HG03103 (cell line): ENCODE results near the gene IQCB1.
A peak's percentile ranks its signal among the peaks of the same experiment; 100 is the strongest.
"Not testable (repeated sequence)": the region's sequence is repeated elsewhere in the genome, so short reads cannot be mapped to it uniquely, and the experiment has no call there.

Experiments used
- ATAC-seq: cut with Tn5 transposase; IDR thresholded peaks from one replicate; pipeline ENCODE4 v1.9.1; 2021; ENCODE audit warnings: low read depth; ENCODE audit not compliant: unreplicated experiment

IQCB1 gene

DNA sequence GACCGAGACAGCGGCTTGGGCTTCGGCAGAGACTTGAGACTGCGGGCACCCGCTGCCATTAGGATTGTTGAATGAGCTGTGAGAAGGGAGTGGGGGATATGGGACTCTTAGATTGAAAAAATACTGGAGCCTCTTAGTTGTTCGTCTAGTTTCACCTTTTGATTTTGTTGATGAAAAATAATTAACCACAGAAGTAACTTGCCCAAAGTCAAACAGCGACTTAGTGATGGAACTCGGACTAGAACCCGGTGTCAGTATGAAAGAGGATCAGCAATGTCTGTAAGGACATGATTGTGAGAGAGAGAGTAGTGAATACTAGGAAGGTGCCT lies 84.8 kb downstream of the IQCB1 start:
- ATAC-seq = no peak

DNA sequence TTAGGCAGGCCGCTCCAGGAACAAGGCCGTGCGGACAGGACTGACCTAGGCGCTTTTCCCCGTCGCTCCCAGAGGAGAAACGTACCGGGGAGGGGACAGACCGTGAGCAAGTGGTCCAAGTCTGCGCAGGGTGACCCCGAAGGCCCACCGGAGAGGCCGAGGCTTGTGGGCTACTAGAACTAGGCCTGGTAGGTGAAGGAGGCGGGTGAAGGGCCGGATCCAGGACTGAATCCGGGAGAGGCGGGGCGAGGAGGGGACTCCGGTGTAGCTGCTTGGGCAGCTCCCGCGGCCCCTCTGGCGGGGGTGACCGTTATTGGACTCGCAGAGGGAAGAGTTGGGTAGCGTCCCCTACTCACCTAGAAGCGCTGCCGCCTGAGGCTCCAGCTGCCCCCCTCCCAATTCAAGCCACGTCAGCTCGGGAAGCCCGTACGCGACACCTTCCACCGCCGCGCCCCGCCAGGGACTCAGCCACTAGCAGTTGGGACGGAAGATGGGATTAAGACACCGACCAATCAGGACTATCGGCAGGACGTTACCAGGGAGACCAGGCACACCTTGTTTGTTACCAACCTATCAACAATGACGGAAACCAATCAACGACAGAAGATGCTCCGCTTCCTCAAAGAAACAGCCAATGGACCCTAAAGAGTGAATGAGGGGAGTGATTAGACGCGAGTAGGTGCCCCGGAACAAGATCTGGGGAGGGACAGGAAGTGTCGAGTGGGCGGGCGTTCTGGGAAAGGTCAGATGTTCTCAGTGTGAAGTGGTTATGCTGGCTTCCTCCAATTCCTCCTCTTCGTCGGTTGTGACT lies 85.4 kb downstream of the IQCB1 start, which contains the start of gene GOLGB1:
Gene GOLGB1 (minus strand): TSS at position 466 of the 811 bp plus-strand sequence. CDS start 18,770 bp downstream, outside the sequence.
- peak; percentile 94 for ATAC-seq

DNA sequence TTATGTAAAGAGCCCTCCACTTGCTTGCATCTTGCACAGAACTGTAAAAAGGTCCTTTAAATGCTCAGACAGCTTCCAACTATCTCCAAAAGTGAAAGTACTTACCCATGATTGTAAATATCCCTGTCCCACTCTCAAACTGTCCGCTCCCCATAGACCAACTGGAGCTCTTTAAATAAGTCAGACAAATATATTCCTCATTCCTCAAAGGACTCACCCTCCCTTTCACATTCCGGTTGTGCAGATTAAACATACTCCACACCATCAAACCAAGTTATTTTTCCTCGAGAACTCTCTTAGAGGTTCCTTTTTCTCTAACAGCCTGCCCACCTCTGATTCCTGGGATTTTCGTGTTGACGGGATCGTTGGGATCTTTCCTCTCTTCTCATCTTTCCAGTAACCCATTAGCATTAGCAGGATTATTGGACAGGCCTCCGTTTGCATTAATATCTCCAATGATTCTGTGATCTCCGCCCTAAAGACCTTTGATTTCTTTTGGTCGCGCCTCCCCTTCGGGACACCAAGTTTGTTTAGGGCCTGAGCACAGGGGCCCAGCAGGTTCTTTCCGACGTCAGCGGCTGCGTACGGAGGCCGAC lies 86.1 kb downstream of the IQCB1 start:
- ATAC-seq = peak; percentile 16

DNA sequence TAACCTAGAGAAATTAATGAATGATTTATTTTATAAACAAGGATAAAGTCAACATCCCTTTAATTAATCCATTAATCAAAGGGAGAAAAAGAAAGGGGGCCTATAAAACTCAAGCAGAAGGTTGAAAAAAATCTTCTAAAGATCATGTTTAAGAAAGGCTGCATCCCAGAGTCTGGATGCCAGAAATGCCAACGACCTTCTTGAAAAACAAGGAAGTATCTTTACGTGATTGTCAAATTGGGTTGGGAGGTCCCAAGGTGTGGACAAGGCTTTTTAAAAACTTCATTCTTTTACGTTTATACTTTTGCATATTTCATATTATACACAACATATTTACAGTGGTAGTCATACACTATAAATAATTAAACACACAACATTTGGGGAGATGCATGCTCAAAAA lies 86.9 kb downstream of the IQCB1 start:
- no peak for ATAC-seq

DNA sequence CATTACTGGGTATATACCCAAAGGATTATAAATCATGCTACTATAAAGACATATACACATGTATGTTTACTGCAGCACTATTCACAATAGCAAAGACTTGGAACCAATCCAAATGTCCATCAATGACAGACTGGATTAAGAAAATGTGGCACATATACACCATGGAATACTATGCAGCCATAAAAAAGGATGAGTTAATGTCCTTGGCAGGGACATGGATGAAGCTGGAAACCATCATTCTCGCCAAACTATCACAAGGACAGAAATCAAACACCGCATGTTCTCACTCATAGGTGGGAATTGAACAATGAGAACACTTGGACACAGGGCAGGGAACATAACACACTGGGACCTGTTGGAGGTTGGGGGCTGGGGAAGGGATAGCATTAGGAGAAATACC lies 91.8 kb downstream of the IQCB1 start:
- ATAC-seq = not testable (repeated sequence)

DNA sequence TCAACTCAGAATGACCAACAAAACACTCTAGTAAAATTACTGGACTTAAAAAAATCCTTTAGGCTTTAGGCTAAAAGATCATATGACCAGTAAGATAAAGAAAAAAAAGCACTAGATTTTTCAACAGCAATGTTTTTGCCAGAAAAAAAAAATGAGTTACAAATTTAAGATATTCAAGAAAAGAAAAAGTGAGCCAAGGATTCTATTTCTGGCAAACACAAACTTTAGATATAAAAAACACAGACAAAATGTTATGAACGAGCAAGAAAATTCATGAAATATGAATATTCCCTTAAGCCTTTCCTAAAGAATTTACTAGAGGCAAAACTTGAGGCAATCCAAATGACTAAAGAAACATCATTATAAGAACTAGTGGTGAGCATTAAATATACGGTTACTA lies 94.0 kb downstream of the IQCB1 start:
- ATAC-seq = no peak

DNA sequence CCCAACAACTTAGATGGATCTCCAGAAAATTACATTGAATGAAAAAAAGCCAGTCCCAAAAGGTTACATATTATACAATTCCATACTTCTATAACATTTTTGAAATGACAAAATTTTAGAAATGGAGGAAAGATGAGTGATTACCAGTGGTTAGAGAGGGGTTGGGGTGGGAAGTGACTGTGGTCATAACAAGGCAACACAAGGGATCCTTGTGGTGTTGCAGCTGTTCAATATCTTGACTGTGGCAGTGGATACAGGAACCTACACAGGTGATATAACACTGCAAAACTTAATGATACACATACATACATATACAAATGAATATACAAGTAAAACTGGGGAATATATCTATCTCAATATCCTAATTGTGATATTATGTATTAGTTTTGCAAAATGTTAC lies 95.0 kb downstream of the IQCB1 start:
- no peak for ATAC-seq

GRCh38 chr3:121737644-121738043 lies 97.2 kb downstream of the IQCB1 start:
- ATAC-seq = no peak

- no peak for ATAC-seq
Observed at GRCh38 chr3:121736112-121736511, 98.7 kb downstream of the IQCB1 start.

DNA sequence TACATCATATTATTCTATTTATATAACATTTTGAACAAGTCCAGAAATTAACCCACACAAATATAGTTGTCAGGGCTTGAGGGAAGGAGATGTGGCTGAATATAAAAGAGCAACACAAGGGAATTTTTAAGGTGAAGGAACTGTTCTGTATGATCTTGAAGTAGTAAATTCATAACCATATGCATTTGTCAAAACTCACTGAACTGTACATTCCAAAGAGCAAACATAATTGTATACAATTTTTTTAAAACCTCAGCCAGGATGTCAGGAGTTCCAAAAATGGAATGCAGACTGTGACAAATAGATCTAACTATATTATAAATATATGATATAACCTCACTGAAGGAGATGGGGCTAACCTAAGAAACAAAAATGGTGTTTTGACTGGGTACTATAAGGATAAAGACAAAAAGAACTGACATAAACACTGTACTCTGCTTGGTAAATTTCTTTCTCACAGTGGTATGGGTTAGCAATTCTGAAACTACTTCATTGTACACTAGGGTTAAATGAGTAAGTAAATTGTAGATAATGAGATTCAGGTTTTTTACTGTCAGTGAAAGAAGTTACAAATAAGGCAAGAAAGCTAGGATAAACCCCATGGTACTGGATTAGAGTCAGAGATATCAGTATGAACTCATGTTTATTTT lies 99.7 kb downstream of the IQCB1 start:
- peak; percentile 93 for ATAC-seq

DNA sequence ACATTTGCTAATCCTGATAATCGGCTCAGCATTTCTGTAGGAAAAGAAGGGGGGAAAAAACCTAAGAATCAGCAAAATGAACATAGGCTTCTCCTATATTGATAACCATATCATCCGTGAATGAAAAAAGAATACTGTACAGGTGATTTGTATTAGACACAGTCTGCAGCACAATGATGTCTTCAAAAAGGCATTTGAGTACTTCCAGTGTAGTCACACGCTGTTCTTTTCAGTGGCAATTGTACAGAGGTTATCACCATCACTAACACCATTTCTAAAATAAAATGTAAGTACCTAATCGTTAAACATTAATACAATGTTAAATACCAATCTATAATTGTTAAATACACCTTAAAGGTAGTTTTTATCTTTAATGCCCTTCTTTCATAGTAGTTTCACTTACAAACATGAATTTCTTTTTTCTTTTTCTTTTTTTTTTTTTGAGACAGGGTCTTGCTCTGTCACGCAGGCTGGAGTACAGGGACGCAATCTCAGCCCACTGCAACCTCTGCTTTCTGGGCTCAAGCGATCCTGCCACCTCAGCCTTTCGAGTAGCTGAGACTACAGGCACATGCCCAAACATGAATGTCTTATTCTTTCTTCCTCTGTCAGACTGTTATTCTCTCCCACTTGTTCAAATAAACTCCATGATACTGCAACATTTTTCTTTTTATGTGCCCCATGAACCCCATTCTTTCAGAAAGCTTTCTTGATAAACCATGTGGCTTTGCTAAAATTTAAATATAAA lies 103.7 kb downstream of the IQCB1 start:
- ATAC-seq = no peak

DNA sequence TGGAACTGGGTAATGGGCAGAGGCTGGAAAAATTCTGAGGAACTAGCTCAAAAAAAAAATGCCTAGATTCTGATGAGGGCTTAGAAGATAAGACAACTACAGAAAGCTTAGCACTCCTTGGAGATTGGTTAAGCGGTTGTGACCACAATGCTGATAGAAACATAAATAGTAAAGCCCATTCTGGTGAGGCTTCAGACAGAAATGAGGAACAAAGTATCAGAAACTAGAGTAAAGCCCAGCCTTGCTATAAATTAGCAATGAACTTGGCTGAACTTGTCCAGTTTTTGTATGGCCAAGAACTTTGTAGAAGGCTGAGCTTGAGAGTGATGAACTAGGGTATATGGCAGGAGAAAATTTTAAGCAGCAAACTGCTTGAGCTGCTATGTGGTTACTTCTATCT lies 110.7 kb downstream of the IQCB1 start:
- ATAC-seq = peak; percentile 95

GRCh38 chr3:121723485-121723884 lies 111.4 kb downstream of the IQCB1 start:
- no peak for ATAC-seq

GRCh38 chr3:121722411-121722810 lies 112.4 kb downstream of the IQCB1 start:
- ATAC-seq = no peak

DNA sequence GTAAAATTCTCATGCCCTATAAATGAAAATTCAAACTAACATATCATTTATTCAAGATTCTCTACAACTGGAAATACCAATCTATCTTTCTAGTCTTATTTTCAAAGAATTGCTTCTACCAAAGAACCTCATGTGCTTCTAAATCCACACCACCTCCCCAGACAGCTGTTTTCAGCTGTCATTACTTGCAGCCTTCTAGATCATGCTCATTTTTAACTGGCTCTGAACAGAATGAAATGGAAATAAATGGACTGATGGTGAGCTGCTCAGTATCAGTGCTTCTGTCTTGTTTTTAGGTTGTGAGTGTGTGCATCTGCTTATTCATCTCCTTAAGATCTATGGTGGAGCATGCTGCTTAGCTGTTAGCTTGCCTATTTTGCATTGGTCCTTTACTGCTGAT lies 114.7 kb downstream of the IQCB1 start:
- no peak for ATAC-seq
